HL-60/S4 (cell line): ENCODE measurements around the gene ZMAT5.

Experiments used
- in situ Hi-C: fragments of 300-500 bp; cut with MboI; formaldehyde crosslinking; loops from 2 replicates; pipeline ENCODE4 v1.14.3; 2022; ENCODE audit warnings: low sequenced_read_pairs

ZMAT5 gene

GRCh38 chr22:29692327-29692640, 74.5 kb downstream of the ZMAT5 start:
- in situ Hi-C loops: no loop called here

- in situ Hi-C loops: no loop called here
Measured at GRCh38 chr22:29691636-29692326, 75.0 kb downstream of the ZMAT5 start.

GRCh38 chr22:29690476-29690875, 76.3 kb downstream of the ZMAT5 start:
- in situ Hi-C loops: no loop called here

- in situ Hi-C loops: no loop called here
Measured at GRCh38 chr22:29689880-29690213, 77.0 kb downstream of the ZMAT5 start.

GRCh38 chr22:29689206-29689879, 77.5 kb downstream of the ZMAT5 start:
- in situ Hi-C loops: no loop called here

GRCh38 chr22:29684244-29684643, 82.6 kb downstream of the ZMAT5 start:
- in situ Hi-C loops: no loop called here

- in situ Hi-C loops: no loop called here
Measured at GRCh38 chr22:29683536-29683935, 83.3 kb downstream of the ZMAT5 start.
